Dedifferentiated amniotic fluid mesenchymal stem cell (primary cell): ENCODE results near the gene SCD5.

Experiments
- DNase-seq: peaks from one replicate; pipeline ENCODE4 v3.0.0-alpha.2; 2016; ENCODE audit errors: extremely low spot score

Gene SCD5

GRCh38 chr4:82691431-82691830, 107.2 kb downstream of the SCD5 start:
- no peak for DNase-seq

GRCh38 chr4:82688091-82688795, 110.4 kb downstream of the SCD5 start:
- no peak for DNase-seq

GRCh38 chr4:82687531-82687930, 111.1 kb downstream of the SCD5 start:
- DNase-seq = no peak

- no peak for DNase-seq
Measured at GRCh38 chr4:82681754-82682153, 116.8 kb downstream of the SCD5 start.

GRCh38 chr4:82680834-82681233, 117.8 kb downstream of the SCD5 start:
- DNase-seq = no peak

- DNase-seq = no peak
Measured at GRCh38 chr4:82679531-82679930, 119.1 kb downstream of the SCD5 start.

- no peak for DNase-seq
Measured at GRCh38 chr4:82678051-82678450, 120.5 kb downstream of the SCD5 start.

DNA sequence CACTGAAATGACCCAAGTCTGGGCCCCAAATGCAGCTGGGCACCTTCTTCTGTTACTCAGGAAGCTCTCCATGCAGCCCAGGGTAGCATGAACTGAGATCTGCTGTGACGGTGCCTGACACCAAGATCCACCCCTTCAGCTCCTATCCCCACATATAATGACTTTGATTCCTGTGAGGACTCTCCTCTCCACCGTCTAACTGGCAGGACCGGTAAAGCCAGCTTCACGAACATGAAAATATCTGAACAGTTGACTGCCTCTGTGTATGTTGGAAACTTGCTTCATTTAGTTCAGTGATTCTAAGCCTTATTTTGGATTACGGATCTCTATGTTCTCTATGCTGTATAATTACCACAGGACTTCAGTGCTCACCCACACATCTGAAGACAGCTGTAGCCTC, 121.3 kb downstream of the SCD5 start:
- DNase-seq = no peak

DNA sequence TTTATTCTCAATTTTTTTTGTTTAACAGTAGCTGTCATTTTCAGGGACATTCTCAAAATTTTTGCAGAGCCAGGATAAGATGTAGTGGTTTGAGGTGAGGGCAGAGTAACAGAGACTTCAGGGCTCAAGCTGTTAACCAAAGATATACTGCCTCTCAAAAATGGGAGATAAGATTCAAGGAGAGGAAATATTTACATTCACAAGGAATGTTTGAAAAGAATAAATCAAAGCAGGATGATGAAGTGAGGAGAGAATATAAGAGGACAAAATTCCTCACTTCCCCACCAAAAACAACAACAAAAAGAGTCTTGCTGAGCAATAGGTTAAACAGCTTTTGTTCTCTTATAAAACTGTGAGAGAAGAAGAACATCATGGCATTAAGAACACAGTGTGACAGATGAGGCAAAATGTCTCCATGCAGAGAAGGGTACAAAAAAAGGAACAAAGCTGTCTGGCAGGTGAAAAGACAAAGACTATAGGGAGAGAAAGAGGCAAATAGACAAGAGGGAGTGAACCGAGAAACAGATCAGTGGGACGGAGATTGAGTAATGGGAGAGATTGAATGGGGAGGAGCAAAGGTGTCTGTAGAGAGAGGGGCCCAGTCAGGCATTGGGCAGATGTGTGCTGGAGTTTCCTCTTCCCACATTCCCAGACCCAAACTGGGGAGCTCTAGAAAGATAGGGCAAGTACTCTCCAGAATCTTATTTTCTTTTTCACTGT, 130.7 kb downstream of the SCD5 start:
- no peak for DNase-seq

DNA sequence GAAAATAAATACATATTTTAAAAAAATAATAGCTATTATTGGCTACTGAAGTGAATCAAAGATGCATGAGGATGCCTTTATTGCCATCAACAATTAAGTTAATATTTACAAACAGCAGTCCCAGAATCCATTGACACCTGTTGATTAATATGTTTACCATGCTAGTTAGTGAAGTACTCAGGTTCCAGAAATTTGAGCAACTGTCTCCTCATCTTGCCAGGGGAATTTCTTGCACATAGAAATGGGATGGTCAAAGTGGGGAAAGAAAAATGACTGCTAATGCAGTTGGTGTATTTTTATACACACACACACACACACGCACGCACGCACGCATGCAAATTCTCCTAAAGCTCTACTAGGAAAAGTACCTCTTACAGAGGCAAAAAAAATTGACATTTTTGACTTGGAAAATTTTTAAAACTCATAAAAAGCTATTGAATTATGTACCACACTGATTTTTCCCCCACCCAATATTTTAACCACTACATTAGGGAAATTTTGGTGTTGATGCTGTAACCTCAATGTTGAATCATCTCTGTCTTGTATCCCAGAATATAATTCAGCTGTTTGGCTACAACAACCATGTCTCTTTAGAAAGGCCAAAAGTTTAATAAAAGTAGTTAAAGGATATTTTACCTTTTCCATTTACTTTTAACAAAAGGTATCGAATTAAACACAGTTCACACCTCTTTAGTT, 131.5 kb downstream of the SCD5 start:
- DNase-seq = no peak

DNA sequence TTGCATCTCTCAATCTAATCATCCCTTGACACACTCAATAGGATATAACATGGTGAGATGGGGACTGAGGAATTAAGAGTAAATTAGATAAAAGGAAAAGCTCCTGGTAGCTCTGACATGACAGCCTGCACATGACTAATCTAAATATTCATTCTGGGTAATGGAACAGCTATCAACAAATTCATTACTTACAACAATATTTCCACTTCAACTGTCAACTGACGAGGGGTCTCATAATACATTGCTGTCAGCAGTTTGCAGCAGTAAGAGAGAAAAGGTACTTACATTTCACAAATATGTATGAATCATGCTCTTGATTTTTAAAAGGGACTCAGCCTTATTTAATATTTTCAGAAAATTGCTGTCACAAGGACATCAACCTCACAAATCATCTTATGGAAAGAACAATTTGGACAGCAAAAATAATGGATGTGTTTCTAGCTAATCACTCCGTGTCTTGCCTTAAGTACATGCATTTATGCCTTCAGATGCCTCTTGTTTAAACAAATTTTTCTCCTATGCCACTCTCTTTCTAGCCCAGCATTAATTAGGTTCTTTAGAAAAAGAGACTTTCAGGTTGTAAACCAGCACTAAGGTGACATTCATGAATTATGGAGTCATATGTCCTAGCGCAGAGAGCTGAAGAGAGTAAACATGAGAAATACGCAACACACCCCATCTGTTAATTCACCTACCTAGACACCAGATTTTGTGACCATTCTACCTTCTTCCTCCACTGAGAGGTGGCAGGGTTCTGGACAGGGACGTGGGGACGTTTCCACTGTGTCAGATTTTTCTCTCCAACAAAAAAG, 137.2 kb downstream of the SCD5 start:
- DNase-seq = no peak

- DNase-seq = no peak
Measured at GRCh38 chr4:82652062-82652461, 146.5 kb downstream of the SCD5 start.

DNA sequence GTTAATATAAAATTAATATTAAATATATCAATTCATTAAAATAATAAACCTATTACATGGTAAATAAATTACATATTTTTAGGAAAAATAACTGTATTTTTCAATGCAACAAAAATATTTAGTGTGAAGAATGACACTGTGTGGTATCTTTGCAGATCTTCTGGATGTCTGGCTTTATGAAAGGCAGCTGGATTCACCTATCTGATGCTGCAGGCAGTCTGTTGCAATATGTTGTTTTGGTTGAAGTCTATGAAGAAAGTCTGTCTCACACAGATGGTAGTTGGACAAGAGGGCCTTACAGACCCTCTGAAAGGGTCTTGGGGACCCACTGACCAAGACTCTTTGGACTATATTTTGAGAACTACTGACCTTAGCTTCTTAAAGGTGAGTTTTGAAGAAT, 147.7 kb downstream of the SCD5 start:
- DNase-seq = no peak

- DNase-seq = no peak
Measured at GRCh38 chr4:82648356-82648755, 150.2 kb downstream of the SCD5 start.

DNA sequence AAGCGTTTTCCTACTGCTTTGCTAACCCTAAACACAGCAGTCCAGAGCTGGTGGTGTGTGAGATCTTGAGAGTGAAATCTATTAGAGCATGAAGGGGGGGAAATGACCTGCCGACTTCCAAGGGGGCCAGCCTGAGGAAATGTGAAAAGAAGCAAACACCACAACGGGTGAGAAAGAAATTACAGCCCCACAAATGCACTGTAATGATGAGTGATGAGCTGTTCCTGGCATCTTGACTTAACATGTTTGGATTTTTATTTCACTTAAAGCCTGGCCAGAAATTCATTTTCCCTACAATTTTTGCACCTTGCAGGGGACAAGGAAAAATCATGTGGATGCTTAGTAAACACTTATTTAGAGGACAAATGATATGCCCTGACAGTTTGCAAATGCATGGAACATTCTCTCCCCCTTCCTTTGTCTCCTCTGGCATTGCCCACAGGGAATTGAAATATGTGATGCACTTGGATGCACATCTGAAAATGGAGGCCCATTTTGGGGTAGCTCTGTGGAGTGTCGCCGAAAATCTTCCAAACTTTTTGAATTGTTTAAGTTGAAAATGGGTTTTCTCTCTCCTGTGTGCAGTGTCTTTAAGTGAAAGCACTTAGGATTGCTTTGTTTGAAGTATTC, 152.5 kb downstream of the SCD5 start:
- no peak for DNase-seq

GRCh38 chr4:82644734-82645126, 153.9 kb downstream of the SCD5 start:
- DNase-seq = no peak

DNA sequence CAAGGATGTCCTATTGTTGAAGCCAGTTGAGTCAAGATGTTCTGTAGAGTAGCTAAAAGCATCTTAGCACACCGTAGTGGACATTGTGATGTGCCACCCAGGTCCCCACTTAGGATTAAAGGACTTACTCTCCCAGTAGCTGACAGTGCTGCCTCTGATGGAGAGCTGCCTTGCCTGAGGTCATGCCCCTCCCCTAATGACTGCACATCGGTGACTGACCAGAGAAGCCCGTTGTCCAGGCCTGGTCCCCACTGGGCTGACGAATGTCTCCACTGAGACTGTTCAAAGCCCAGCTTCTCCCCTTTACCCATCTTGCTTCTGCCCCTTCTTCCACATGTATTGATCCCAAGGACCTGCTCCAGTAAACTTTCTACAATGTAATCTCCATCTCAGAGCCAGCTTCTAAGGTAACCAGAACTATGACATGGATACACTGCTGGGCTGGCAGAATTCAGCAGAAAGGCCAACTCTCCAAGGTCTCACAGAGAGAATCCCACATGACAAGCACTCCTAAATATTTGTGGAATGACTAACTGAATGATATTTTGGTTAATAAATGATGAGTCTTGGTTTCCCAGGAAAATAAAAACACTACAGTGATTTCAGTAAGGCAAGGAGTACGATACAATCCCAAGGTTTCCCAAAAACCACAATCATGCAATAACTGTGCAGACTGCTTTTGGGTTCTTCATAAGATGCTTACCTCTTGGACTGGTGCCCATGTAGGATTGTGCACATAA, 154.4 kb downstream of the SCD5 start:
- DNase-seq = no peak

DNA sequence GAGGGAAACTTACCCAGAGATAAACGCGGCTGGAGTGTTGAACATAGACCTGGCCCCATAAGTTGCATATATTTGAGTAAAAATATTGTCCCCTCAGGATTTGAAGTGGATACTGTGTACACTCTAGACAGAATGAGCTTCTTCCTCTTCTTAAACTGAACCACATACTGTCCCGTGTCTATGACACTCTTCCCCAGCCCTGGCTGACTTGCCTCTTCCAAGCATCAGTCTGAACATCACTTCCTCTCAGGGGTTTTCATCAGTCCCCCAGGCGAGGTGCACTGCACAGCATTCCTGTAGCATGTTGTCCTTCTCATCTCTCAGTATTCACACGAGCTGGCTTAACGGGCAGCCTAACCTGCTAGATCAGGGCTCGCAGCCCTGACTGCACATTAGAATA, 156.3 kb downstream of the SCD5 start:
- DNase-seq = no peak

- no peak for DNase-seq
Measured at GRCh38 chr4:82640540-82640939, 158.1 kb downstream of the SCD5 start.

- no peak for DNase-seq
Measured at GRCh38 chr4:82639971-82640370, 158.6 kb downstream of the SCD5 start.

DNA sequence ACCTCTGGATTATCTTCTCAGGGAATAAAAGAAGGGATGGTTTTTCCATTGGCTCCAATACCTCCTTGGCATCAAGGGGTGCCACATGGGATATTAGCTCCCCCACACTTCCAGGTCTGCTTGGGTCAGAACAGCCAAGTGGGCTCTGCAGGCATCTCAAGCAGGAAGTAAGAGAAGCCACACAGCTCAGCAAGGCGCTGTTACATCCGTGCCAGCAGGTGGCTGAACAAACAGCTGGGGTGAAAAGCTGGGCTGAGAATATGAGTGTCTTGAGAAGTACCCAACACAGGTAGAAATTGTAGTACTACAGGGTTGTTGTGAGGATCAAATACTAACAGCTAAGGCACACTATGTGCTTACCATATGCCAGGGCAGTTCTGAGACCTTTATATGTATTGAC, 160.1 kb downstream of the SCD5 start:
- no peak for DNase-seq
